Measurements from ENCODE around the gene CST9. TPM values are rescaled to one million over a fixed set of nuclear protein-coding genes. Genes with fewer than 3 reads are reported as not detected.

The CST9 gene
- total and polyA plus RNA-seq, 2 of the 13 experiments (the other 11 are each of a cell fraction or from before 2014, with no cell fraction given) = 0.07 TPM; not detected in 1

DNA sequence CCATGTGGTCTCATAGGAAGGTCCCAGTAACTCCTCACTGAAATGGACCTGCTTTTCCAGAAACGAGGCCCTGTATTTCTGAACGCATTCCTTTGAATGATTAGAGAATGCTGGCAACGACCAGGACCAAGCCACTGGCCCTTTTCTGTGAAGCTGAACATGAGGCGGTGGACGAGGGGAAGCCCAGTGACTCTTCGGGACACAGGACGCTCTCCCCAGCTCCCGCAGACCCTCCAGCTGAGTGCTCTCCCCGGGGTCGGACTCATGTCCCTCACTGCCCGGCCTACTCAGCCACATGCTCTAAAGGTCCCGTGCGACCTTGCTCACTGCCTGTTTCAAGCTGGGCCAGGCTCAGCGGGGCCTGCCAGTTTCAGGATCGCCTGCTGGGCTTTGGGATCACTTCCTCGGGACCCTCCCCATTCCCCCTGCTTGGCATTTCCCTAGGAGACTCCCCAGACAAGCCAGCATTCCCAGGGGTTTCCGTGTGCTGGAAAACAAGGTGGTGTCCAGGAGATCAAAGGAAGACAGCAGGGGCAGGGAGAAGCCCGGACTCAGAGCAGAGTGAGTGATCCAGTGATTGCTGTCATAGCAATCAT, 2.6 kb upstream of the CST9 start (continued):
- TF ChIP-seq, protein P1, sequence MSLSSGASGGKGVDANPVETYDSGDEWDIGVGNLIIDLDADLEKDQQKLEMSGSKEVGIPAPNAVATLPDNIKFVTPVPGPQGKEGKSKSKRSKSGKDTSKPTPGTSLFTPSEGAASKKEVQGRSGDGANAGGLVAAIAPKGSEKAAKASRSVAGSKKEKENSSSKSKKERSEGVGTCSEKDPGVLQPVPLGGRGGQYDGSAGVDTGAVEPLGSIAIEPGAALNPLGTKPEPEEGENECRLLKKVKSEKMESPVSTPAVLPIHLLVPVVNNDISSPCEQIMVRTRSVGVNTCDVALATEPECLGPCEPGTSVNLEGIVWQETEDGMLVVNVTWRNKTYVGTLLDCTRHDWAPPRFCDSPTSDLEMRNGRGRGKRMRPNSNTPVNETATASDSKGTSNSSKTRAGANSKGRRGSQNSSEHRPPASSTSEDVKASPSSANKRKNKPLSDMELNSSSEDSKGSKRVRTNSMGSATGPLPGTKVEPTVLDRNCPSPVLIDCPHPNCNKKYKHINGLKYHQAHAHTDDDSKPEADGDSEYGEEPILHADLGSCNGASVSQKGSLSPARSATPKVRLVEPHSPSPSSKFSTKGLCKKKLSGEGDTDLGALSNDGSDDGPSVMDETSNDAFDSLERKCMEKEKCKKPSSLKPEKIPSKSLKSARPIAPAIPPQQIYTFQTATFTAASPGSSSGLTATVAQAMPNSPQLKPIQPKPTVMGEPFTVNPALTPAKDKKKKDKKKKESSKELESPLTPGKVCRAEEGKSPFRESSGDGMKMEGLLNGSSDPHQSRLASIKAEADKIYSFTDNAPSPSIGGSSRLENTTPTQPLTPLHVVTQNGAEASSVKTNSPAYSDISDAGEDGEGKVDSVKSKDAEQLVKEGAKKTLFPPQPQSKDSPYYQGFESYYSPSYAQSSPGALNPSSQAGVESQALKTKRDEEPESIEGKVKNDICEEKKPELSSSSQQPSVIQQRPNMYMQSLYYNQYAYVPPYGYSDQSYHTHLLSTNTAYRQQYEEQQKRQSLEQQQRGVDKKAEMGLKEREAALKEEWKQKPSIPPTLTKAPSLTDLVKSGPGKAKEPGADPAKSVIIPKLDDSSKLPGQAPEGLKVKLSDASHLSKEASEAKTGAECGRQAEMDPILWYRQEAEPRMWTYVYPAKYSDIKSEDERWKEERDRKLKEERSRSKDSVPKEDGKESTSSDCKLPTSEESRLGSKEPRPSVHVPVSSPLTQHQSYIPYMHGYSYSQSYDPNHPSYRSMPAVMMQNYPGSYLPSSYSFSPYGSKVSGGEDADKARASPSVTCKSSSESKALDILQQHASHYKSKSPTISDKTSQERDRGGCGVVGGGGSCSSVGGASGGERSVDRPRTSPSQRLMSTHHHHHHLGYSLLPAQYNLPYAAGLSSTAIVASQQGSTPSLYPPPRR (CRISPR knock-in tag; IDR thresholded peaks at IDR 0.05; ENCODE audit: borderline replicate concordance) = no peak
- TF ChIP-seq CBFB (CRISPR knock-in tag; IDR thresholded peaks at IDR 0.05) = 0 out of 2 replicates have a peak, but pooled peaks have one; percentile 30
- peak; percentile 80; the same call in 1 of the 2 replicates for TF ChIP-seq EEA1 (CRISPR knock-in tag; IDR thresholded peaks at IDR 0.05; ENCODE audit: borderline replicate concordance)
- 0 out of 2 replicates have a peak, but pooled peaks have one; percentile 38 for TF ChIP-seq EED (CRISPR knock-in tag; IDR thresholded peaks at IDR 0.05)
- 0 out of 2 replicates have a peak, but pooled peaks have one; percentile 17 for TF ChIP-seq ZBTB21 (CRISPR knock-in tag; IDR thresholded peaks at IDR 0.05)
- peak; percentile 65; the same call in 1 of the 2 replicates for TF ChIP-seq RNF2 (conservative IDR thresholded peaks at IDR 0.05; ENCODE audit: low read depth)
- TF ChIP-seq KLF15 (CRISPR knock-in tag; IDR thresholded peaks at IDR 0.05; ENCODE audit: borderline replicate concordance) = no peak
- TF ChIP-seq MTA1 (CRISPR knock-in tag; IDR thresholded peaks at IDR 0.05; ENCODE audit: borderline replicate concordance) = 0 out of 2 replicates have a peak, but pooled peaks have one; percentile 30
- TF ChIP-seq XRCC5 (optimal IDR thresholded peaks at IDR 0.05; ENCODE audit: low read length) = peak; percentile 66
- 0 out of 2 replicates have a peak, but pooled peaks have one; percentile 36 for TF ChIP-seq KDM5B (CRISPR knock-in tag; IDR thresholded peaks at IDR 0.05; ENCODE audit: borderline replicate concordance)
- TF ChIP-seq ZNF788 (CRISPR knock-in tag; IDR thresholded peaks at IDR 0.05; ENCODE audit: borderline replicate concordance) = peak; percentile 49; the same call in 1 of the 2 replicates
- no peak for TF ChIP-seq ZNF749 (CRISPR knock-in tag; IDR thresholded peaks at IDR 0.05; ENCODE audit: borderline replicate concordance)
- TF ChIP-seq, protein P2, sequence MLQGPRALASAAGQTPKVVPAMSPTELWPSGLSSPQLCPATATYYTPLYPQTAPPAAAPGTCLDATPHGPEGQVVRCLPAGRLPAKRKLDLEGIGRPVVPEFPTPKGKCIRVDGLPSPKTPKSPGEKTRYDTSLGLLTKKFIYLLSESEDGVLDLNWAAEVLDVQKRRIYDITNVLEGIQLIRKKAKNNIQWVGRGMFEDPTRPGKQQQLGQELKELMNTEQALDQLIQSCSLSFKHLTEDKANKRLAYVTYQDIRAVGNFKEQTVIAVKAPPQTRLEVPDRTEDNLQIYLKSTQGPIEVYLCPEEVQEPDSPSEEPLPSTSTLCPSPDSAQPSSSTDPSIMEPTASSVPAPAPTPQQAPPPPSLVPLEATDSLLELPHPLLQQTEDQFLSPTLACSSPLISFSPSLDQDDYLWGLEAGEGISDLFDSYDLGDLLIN (CRISPR knock-in tag; IDR thresholded peaks at IDR 0.05; ENCODE audit: borderline replicate concordance) = no peak
- 0 out of 2 replicates have a peak, but pooled peaks have one; percentile 53 for TF ChIP-seq ZNF567 (CRISPR knock-in tag; IDR thresholded peaks at IDR 0.05; ENCODE audit: borderline replicate concordance)
- TF ChIP-seq, protein P3, sequence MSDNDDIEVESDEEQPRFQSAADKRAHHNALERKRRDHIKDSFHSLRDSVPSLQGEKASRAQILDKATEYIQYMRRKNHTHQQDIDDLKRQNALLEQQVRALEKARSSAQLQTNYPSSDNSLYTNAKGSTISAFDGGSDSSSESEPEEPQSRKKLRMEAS (IDR thresholded peaks at IDR 0.05) = peak; percentile 73
- peak; percentile 84 for TF ChIP-seq NRL (CRISPR knock-in tag; IDR thresholded peaks at IDR 0.05; ENCODE audit: borderline replicate concordance)
- 0 out of 2 replicates have a peak, but pooled peaks have one; percentile 51 for TF ChIP-seq ZNF891 (CRISPR knock-in tag; IDR thresholded peaks at IDR 0.05)
- peak; percentile 71 for TF ChIP-seq ZNF781 (CRISPR knock-in tag; IDR thresholded peaks at IDR 0.05; ENCODE audit: borderline replicate concordance, not compliant biosample characterization)
- TF ChIP-seq HOXA3 (CRISPR knock-in tag; IDR thresholded peaks at IDR 0.05) = 0 out of 2 replicates have a peak, but pooled peaks have one; percentile 15
- peak; percentile 59 for TF ChIP-seq TEAD3 (CRISPR knock-in tag; optimal IDR thresholded peaks at IDR 0.05; ENCODE audit: borderline replicate concordance)
- TF ChIP-seq ZNF792 (CRISPR knock-in tag; IDR thresholded peaks at IDR 0.05) = 0 out of 2 replicates have a peak, but pooled peaks have one; percentile 34

Measured in HepG2 (cell line).